ENCODE measurements around the gene DENND6A. TPM values are rescaled to one million over a fixed set of nuclear protein-coding genes. Genes with fewer than 3 reads are reported as not detected.
"Not testable (repeated sequence)": the region's sequence is repeated elsewhere in the genome, so short reads cannot be mapped to it uniquely, and the experiment has no call there.

The DENND6A gene
- total RNA-seq, 1 donor from 2014 or later: 22.3 TPM

- no peak for TF ChIP-seq CTCF (IDR thresholded peaks at IDR 0.05)
- intact Hi-C loops (cut with DNase I): no loop called here
- no peak for ATAC-seq
Observed at GRCh38 chr3:57644740-57645139, 48.1 kb downstream of the DENND6A start.

GRCh38 chr3:57637391-57637790, 55.5 kb downstream of the DENND6A start:
- no peak for TF ChIP-seq CTCF (IDR thresholded peaks at IDR 0.05)
- Histone ChIP-seq H3K4me1 (no peaks in the 10 kb centered on the region), H3K4me3 (no peak overlapping the region), H3K27ac (no peak overlapping the region), H3K9me3 (no peaks in the 10 kb centered on the region), H3K27me3 (ENCODE audit: low read depth) (no peaks in the 10 kb centered on the region), H3K36me3 (peaks cover 95% of the 10 kb centered on the region)
- DNase-seq (no peak), ATAC-seq (no peak)
- intact Hi-C loops (cut with DNase I): no loop called here

More at GRCh38 chr3:57644740-57645139, 48.1 kb downstream of the DENND6A start:
- Histone ChIP-seq H3K9me3 (peaks cover 5% of the 10 kb centered on the region), H3K27ac (no peak overlapping the region), H3K27me3 (ENCODE audit: low read depth) (no peaks in the 10 kb centered on the region), H3K4me1 (peaks cover 5% of the 10 kb centered on the region), H3K36me3 (peaks cover 59% of the 10 kb centered on the region), H3K4me3 (no peak overlapping the region)
- no peak for DNase-seq

GRCh38 chr3:57634259-57634658, 58.6 kb downstream of the DENND6A start:
- DNase-seq; H3K27ac ChIP-seq; H3K4me1 ChIP-seq; ATAC-seq; H3K27me3 ChIP-seq (ENCODE audit: low read depth); intact Hi-C loops (cut with DNase I); H3K9me3 ChIP-seq; H3K4me3 ChIP-seq: not testable (repeated sequence)
- H3K36me3 ChIP-seq: peaks cover 93% of the 10 kb centered on the region

DNA sequence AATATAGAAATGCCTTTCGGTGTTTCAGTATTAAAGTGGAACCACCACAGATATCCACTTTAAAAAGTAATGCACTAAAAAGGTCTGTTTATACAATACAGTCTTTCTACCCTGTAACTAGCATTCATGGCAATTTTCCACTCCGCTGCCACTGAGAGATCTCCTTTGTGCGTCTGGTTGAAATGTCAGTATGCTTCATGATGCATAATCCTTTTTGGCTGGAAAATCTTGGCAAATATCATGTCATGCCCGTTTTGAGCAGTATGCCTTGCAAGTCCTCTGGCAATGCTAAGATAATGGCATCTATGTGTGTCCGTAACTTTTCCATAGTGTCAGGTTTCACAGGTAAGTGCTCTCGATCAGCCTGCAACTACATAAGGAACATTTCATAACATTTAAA, 64.9 kb downstream of the DENND6A start:
- Histone ChIP-seq H3K36me3 (peaks cover 91% of the 10 kb centered on the region), H3K4me3 (no peak overlapping the region), H3K9me3 (no peaks in the 10 kb centered on the region), H3K27me3 (ENCODE audit: low read depth) (no peaks in the 10 kb centered on the region), H3K27ac (no peak overlapping the region), H3K4me1 (no peaks in the 10 kb centered on the region)
- DNase-seq: no peak
- TF ChIP-seq CTCF (IDR thresholded peaks at IDR 0.05): no peak
- no peak for ATAC-seq
- intact Hi-C loops (cut with DNase I): no loop called here

- Histone ChIP-seq H3K27ac (no peak overlapping the region), H3K27me3 (ENCODE audit: low read depth) (no peaks in the 10 kb centered on the region), H3K36me3 (peaks cover 72% of the 10 kb centered on the region), H3K4me3 (no peak overlapping the region), H3K9me3 (no peaks in the 10 kb centered on the region), H3K4me1 (no peaks in the 10 kb centered on the region)
- DNase-seq (no peak), ATAC-seq (no peak)
- intact Hi-C loops (cut with DNase I): no loop called here
- TF ChIP-seq CTCF (IDR thresholded peaks at IDR 0.05): no peak
Observed at GRCh38 chr3:57624801-57625200, 68.1 kb downstream of the DENND6A start.

DNA sequence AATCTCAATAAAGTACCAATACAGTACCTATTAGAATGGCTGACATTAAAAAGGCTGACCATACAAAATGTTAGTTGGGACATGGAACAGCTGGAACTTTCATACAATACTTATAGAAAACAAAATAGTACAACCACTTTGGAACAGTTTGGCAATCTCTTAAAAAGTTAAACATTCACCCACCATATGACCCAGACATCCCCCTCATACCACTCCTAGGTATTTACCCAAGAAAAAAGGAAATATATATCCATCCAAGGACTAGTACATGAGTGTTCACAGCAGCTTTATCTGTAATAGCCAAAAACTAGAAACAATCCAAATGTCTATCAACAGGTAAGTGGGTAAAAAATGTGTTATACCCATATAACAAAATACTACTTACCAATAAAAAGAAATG, 70.5 kb downstream of the DENND6A start:
- no peak for DNase-seq
- intact Hi-C loops (cut with DNase I): no loop called here
- Histone ChIP-seq H3K4me3 (no peak overlapping the region), H3K27ac (no peak overlapping the region), H3K9me3 (no peaks in the 10 kb centered on the region), H3K36me3 (peaks cover 47% of the 10 kb centered on the region), H3K4me1 (no peaks in the 10 kb centered on the region), H3K27me3 (ENCODE audit: low read depth) (no peaks in the 10 kb centered on the region)
- TF ChIP-seq CTCF (IDR thresholded peaks at IDR 0.05): no peak
- ATAC-seq: no peak

All from lower lobe of right lung (tissue), 2 donors.